Stimulated activated naive CD4-positive, alpha-beta T cell (primary cell): ENCODE results near the gene PAPSS1.

Source experiments
- DNase-seq, 6 experiments: peaks; one replicate each; lab custom pipeline; 2025; lab: John Stamatoyannopoulos, UW

Gene PAPSS1

GRCh38 chr4:107629318-107629717, 90.7 kb downstream of the PAPSS1 start:
- DNase-seq = no peak

- DNase-seq = no peak
Measured at GRCh38 chr4:107625391-107625902, 94.6 kb downstream of the PAPSS1 start.

GRCh38 chr4:107624024-107624423, 96.0 kb downstream of the PAPSS1 start:
- DNase-seq = no peak

GRCh38 chr4:107622006-107622405, 98.0 kb downstream of the PAPSS1 start:
- DNase-seq = no peak

- no peak for DNase-seq
Measured at GRCh38 chr4:107619731-107620130, 100.3 kb downstream of the PAPSS1 start.

GRCh38 chr4:107619066-107619465, 101.0 kb downstream of the PAPSS1 start:
- DNase-seq = no peak

- DNase-seq = no peak
Measured at GRCh38 chr4:107618656-107619055, 101.4 kb downstream of the PAPSS1 start.

- no peak for DNase-seq
Measured at GRCh38 chr4:107616838-107617389, 103.1 kb downstream of the PAPSS1 start.

GRCh38 chr4:107615809-107616208, 104.2 kb downstream of the PAPSS1 start:
- no peak for DNase-seq

- no peak for DNase-seq
Measured at GRCh38 chr4:107603430-107603829, 116.6 kb downstream of the PAPSS1 start.

- DNase-seq = no peak
Measured at GRCh38 chr4:107600983-107601382, 119.1 kb downstream of the PAPSS1 start.

GRCh38 chr4:107600436-107600835, 119.6 kb downstream of the PAPSS1 start:
- no peak for DNase-seq

- DNase-seq = no peak
Measured at GRCh38 chr4:107599841-107600240, 120.2 kb downstream of the PAPSS1 start.

GRCh38 chr4:107593230-107593629, 126.8 kb downstream of the PAPSS1 start:
- DNase-seq = no peak

- DNase-seq = no peak
Measured at GRCh38 chr4:107592519-107592918, 127.5 kb downstream of the PAPSS1 start.

- no peak for DNase-seq
Measured at GRCh38 chr4:107589269-107589668, 130.8 kb downstream of the PAPSS1 start.

- no peak for DNase-seq
Measured at GRCh38 chr4:107586371-107586770, 133.7 kb downstream of the PAPSS1 start.

- DNase-seq = no peak
Measured at GRCh38 chr4:107579099-107579498, 140.9 kb downstream of the PAPSS1 start.

GRCh38 chr4:107578321-107578720, 141.7 kb downstream of the PAPSS1 start:
- DNase-seq = no peak

GRCh38 chr4:107577743-107578142, 142.3 kb downstream of the PAPSS1 start:
- no peak for DNase-seq

GRCh38 chr4:107575243-107575642, 144.8 kb downstream of the PAPSS1 start:
- DNase-seq = no peak

- no peak for DNase-seq
Measured at GRCh38 chr4:107572281-107572680, 147.8 kb downstream of the PAPSS1 start.

- DNase-seq = no peak
Measured at GRCh38 chr4:107570952-107571351, 149.1 kb downstream of the PAPSS1 start.

- DNase-seq = no peak
Measured at GRCh38 chr4:107564326-107564725, 155.7 kb downstream of the PAPSS1 start.
